NCI-H2107 (cell line): ENCODE data around the gene DND1.
"Not testable (repeated sequence)": the region's sequence is repeated elsewhere in the genome, so short reads cannot be mapped to it uniquely, and the experiment has no call there.

Experiments used
- DNase-seq: peaks from one replicate; lab custom pipeline; 2025; lab: John Stamatoyannopoulos, UW

The DND1 gene

GRCh38 chr5:140631036-140631417 lies 42.3 kb downstream of the DND1 start:
- DNase-seq, result no peak

GRCh38 chr5:140630292-140631035 lies 42.9 kb downstream of the DND1 start:
- no peak for DNase-seq

- DNase-seq, result no peak
Measured at GRCh38 chr5:140628711-140629110, 44.7 kb downstream of the DND1 start.

GRCh38 chr5:140627972-140628371 lies 45.4 kb downstream of the DND1 start:
- no peak for DNase-seq

- not testable (repeated sequence) for DNase-seq
Measured at GRCh38 chr5:140624886-140625285, 48.5 kb downstream of the DND1 start.

- DNase-seq, result not testable (repeated sequence)
Measured at GRCh38 chr5:140623061-140623460, 50.3 kb downstream of the DND1 start.

GRCh38 chr5:140622301-140622700 lies 51.1 kb downstream of the DND1 start:
- no peak for DNase-seq
